ENCODE data around the gene CCDC87. TPM values are rescaled to one million over a fixed set of nuclear protein-coding genes. Genes with fewer than 3 reads are reported as not detected.
A peak's percentile ranks its signal among the peaks of the same experiment; 100 is the strongest.
"Not testable (repeated sequence)": the region's sequence is repeated elsewhere in the genome, so short reads cannot be mapped to it uniquely, and the experiment has no call there.

The CCDC87 gene
- total RNA-seq, 1 donor, result 0.27 TPM

DNA sequence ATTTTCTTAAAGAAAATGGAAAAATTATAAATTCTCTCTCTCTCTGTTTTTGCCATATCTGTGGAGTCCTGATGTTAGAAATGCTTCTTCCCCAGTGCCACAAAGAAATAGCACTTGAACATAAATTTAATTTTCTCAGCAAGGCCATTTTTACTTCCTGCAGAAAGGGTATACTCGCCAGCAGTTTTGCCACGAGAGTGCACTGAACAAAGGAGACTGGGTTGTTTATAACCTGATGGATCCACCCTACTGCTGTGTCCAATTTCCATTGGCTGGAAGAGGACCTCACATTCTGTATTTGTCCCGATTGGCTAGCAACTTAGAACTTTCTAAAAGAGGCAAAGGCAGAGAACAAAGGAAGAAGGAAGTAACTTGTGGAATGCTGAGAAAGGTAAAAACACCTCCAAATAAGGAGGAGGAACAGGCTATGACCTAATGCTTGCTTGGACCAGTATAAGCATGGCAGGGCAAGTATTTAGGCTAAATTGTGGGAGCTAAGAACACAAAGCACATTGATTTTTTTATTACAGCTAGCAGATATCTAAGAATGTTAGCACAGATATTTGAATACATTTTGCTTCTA lies 10.2 kb downstream of the CCDC87 start:
- not testable (repeated sequence) for DNase-seq (ENCODE audit: low read depth in 2 of 3, low spot score in 2 of 3)

DNA sequence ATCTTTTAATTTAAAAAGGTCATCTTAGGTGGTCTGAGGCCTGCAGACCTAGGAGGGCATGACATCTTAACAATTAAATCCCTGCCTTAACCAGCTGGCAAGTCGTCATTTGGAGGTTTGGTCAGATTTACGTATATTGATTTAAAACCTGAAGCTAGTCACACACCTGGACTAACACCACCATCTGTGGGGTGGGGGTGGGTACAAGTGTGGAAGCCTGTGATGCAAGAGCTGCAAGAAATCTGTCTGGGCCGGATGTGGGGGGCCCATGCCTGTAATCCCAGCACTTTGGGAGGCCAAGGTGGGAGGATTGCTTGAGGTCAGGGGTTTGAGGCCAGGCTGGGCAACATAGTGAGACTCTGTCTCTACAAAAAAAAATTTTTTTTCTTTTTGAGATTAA lies 11.6 kb downstream of the CCDC87 start:
- no peak for DNase-seq (ENCODE audit: low read depth in 2 of 3, low spot score in 2 of 3)

DNA sequence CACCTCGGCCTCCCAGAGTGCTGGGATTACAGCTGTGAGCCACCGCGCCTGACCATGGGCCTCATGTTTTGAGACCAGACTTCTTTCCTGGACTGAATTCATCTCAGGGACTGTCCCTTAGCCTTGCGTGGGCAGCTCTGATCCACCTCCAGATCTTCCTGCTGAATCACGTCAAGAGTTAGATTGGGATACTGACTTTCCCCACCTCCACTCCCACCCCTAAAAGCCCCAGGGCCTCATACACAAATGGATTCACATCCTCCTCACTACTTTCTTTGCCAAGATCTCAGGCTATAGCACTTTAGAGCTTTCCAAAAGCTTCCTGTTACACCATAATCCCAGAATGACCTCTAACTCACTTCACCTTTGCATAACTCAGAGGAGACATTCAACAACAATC lies 12.1 kb downstream of the CCDC87 start:
- DNase-seq (ENCODE audit: low read depth in 2 of 3, low spot score in 2 of 3), result no peak

DNA sequence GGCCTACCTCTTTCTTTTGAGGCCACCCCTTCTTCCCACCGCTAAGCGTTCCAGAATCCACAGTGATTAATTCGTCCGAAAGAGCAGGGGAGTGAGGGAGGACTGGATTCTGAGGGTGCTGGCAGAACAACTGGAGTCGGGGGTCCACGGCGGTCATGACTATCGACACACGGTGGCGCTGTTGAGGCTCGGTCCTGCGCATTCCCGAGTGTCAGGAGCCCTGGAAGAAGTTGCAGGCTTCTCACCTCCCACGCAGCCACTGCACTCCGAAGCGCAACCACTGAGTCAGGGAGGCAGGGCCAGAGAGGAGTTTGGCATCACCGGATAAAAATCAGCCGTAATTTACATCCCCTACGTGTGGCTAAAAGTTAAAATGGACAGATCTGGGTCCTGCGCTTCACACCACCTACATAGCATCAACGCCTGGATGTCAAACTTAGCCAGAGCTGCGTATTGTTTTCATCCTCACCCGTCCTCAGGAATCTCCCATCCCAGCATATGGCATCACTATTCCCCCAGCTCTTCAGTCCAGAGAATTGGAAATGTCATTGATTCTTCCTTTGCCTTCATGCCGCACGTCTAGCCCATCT lies 13.8 kb downstream of the CCDC87 start:
- DNase-seq (ENCODE audit: low read depth in 2 of 3, low spot score in 2 of 3), result peak; percentile 58 to 69 (median 64)

DNA sequence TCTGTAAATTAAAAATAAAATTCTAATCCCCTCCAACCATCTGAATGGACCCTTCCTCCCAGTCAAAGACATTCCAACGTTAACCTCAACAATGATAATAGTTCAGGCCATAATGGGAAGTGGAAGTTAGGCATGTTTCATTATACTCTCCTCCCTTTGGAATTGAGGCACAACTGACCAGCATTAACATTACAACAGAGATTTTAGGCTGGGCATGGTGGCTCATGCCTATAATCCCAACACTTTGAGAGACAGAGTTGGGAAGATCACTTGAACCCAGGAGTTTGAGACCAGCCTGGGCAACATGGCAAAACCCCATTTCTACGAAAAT lies 22.0 kb downstream of the CCDC87 start:
- no peak for DNase-seq (ENCODE audit: low read depth in 2 of 3, low spot score in 2 of 3)

DNA sequence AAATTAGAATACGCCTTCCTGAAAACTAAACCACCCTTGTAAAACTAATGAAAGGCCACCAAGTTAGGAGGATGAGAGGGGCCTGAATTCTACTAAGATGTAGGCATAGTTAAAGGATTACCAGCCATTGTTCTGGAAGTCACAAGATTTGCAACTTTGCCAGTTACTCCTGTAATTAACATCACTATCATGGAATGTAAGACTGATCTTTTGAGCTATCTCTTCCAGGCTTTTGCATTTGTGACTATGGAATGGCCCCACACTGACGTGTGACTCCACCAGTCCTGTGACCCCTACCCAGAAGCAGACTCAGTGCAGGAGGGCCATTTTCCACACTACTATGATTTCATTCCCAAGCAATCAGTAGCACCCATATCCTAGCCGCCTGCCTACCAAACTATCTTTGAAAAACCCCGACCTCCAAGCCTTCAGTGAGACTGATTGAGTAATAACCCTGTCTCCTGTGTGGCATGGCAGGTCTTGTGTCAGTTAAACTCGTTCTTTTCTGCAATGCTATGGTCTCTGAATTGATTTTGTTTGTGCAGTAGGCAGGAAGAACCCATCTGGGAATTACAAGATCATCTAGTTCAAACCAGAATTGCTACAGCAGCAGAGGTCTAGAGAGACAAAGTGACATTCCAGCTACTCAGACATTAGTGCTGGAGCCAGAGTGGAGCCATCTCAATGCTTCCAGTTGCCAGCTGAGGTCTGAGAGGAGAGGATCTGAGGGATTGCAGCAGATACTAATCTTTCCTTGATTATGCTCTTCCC lies 22.6 kb downstream of the CCDC87 start:
- no peak for DNase-seq (ENCODE audit: low read depth in 2 of 3, low spot score in 2 of 3)

DNA sequence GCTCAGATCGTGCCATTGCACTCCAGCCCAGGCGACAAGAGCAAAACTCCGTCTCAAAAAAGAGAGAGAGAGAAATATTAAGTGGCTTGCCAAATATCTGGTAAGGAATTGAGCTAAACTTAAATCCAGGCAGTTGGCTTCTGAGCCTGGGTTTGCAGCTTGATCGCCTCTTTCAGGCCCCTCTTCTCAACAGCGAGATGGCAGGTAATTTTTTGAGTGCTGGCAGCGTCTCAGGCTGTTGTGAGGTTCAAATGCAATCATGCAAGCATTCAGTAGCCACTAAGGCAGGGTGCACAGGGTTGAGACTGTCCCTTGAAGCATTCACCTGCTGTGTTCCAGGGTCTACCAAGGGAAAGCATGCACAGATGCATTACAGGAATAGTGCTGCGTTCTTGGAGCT lies 23.8 kb downstream of the CCDC87 start:
- no peak for DNase-seq (ENCODE audit: low read depth in 2 of 3, low spot score in 2 of 3)

DNA sequence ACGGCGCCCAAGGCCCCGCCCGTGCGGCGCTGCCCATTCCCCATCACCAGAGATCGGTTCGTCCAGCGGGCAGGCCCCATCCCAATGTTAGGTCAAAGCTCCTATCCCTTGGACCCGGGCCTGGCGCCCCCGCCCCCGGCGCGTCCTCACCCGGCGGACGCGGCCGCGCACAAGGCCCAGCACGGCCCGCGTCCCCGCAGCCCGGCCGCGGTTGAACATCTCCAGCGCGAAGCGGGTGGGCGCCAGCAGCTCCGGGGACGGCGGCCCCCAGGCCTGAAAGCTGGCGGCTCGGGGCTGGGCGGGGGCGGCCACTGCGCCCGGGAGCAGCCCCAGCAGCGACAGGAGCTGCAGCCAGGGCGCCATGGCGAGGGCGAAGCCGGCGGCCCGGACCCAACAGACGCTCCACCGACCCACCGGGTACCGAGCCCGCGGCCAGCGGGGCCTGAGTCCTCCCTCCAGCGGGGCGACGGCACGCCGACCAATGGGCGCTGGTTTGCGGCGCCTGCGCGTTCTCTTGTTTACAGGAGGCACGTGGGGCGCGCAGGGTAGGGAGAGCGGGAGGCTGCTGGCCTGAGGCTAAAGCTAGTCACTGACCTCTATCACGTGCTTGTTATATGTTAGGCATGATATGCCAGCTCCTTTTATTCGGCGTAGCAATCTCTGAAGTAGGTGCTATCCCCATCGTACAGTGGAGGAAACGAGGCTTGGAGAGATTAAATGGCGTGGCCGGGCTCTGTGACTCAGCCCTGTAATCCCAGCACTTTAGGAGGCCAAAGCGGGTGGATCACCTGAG lies 24.5 kb downstream of the CCDC87 start, which contains the start of gene CTSF:
Gene CTSF, minus strand, starts transcription at position 483 of the 793 bp plus-strand sequence. Its CDS starts 120 bp downstream, at position 363.
- DNase-seq (ENCODE audit: low read depth in 2 of 3, low spot score in 2 of 3), result peak in 2 of 3 donors; percentile 70 to 71

DNA sequence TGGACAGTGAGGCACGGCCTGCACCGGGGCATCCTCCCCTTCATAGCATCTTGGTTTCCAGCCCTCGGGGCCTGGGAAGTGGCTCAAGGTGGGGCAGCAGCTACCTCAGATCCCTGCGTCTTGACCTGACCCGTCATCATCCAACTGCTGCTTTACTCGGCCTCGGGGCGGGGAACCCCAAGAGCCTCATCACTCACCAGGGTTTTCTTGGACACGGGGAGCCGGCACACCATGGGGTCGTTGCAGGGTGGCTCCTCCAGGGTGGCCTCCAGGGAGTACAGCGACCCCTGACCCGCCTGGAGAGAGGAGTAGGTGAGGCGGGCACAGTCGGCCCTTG lies 25.1 kb downstream of the CCDC87 start:
- no peak for DNase-seq (ENCODE audit: low read depth in 2 of 3, low spot score in 2 of 3)

DNA sequence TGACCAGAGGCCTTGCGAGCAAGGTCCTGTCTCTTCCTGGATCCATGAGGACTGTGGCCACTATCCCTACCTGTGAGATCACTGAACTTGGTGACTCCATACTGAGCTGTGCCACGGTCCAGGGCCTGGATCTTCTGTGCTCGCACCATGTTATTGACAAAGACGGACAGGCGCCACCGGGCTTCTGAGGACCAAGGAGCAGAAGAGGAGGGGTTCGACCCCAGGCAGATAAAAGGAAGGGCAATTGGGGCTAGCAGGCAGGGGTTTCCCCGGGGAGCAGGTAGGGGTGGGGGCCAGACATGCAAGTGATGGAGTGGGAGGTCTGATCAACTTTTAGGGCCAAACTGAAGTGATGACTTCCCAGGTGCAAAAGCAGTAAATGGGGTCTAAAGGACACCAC lies 26.6 kb downstream of the CCDC87 start:
- no peak for DNase-seq (ENCODE audit: low read depth in 2 of 3, low spot score in 2 of 3)

DNA sequence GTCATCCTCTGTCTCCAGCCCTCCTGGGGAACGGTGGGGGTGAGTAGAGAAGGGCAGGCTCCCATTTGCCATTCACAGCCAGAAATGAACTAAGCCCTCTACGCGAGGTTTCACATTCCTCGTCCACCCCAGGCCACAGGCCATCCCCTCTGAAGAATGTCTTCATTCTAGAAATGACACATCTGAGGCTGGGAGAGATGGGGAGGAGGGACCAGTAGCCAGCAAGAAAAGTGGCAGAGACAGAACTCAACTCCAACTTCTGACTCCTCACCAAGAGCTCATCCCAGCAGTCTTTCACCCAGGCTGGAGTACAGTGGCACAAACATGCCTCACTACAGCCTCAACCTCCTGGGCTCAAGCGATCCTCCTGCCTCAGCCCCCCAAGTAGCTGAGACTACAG lies 27.9 kb downstream of the CCDC87 start:
- DNase-seq (ENCODE audit: low read depth in 2 of 3, low spot score in 2 of 3), result no peak

DNA sequence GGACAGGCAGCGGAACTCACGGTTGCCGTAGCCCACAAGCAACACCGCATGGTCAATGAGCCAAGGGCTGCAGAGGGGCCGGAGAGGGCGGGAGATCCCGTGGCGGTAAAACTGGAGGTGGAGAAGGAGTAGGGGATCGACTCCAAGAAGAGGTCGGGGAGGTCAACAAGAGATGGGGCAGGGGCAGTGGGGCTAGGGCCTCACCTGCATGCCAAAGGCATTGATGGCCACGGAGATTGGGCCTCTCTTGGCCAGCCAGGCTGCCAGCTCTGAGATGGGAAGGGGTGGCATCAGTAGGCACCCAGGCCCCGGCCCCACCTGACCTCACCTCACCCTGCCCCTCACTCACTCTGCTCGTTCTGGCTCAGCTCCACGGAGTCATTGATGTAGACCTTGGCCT lies 28.3 kb downstream of the CCDC87 start:
- DNase-seq (ENCODE audit: low read depth in 2 of 3, low spot score in 2 of 3), result no peak

DNA sequence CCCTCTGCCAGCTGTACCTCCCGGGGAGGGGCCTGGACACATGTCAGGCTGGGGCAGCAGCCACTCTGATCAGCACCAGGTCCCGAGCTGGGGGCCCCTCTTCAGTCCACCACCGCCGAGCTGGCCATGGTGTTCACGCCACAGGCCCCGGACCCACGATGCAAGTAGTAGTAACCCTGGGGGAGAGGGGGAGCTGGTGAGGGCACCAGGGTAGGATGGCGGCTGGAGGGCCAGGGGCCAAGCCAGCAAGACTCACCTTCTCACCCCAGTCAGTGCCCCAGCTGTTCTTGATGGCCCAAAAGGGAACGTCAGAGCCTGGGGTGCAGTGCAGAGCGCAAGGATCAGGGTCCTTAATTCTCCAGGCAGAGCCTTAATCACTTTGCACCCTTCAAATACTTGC lies 29.0 kb downstream of the CCDC87 start:
- no peak for DNase-seq (ENCODE audit: low read depth in 2 of 3, low spot score in 2 of 3)

DNA sequence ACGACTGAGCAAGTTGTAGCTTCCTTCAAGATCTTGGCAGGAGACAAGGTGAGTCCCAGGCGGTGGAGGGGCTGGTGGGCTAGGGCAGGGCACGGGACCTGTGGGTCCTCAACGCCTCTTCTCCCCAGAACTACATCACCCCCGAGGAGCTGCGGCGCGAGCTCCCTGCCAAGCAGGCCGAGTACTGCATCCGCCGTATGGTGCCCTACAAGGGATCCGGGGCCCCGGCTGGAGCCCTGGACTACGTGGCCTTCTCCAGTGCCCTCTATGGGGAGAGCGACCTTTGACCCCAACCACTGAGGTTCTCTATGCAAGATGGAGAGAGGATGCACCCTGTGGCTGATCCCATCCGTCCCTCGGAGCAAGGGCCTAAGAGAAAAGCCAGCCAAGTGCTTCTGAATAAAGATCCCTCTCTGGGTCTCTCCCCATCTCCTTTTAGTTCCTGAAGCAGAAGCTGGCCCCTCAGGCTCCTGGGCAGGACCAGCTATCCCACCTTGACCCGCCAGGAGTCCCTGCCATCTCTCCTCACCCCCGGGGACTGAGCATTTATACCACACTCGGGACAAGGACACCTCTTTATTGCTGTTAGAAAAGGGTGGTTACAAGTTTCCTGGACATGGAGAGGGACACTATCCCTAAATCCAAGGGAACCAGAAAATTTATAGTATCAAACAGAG lies 29.8 kb downstream of the CCDC87 start:
- DNase-seq (ENCODE audit: low read depth in 2 of 3, low spot score in 2 of 3), result no peak

DNA sequence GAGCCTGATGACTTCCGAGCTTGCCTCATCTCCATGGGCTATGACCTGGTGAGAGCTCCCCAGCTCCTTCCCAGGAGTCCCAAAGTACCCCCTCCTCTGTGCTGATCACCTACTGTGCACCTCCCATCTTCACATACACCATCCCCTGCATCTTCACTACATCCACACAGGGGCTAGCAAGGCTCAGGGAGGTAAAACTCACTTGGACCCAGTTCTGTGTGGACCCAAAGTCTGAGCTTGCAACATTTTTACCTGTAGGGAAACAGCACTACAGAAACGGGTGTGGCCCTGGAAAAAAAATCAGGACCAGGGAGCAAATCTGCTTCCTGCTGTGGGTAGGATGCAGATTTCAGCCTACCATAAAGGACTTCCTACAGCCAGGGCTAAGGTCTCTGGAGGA lies 30.6 kb downstream of the CCDC87 start:
- DNase-seq (ENCODE audit: low read depth in 2 of 3, low spot score in 2 of 3), result no peak

DNA sequence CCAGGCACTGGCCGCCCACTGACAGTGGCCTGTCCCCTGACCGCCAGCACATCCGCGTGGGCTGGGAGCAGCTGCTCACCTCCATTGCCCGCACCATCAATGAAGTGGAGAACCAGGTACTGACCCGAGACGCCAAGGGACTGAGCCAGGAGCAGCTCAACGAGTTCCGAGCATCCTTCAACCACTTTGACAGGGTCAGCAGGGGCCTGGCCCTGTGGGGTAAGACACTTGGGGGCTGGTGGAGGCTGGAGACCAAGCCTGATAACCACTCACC lies 31.0 kb downstream of the CCDC87 start:
- no peak for DNase-seq (ENCODE audit: low read depth in 2 of 3, low spot score in 2 of 3)

DNA sequence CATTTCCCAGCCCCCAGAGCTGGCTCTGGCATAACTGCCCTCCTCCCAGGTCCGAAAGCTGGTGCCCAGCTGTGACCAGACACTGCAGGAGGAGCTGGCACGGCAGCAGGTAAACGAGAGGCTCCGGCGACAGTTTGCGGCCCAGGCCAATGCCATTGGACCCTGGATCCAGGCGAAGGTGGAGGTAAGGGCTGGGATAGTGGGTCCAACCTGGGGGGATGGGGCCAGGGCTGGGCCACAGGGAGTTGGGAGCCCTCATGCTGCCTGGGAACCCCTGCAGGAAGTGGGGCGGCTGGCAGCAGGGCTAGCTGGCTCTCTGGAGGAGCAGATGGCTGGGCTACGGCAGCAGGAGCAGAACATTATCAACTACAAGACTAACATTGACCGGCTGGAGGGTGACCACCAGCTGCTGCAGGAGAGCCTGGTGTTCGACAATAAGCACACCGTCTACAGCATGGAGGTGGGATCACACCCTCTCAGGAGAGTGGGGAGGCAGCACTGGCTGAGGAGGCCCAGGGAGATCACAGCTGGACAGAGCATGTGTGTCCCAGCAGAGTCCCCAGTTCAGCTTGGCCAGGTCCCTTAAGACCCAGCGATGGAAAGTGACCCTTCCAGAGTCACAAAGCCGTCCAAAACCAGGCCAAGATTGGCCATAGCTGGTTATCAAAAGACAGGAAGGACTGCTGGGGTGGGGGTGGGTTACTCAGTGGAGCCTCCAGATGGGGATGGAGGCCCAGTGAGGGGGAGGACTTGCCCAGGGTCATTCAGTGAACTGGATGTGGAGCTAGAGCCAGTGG lies 31.5 kb downstream of the CCDC87 start:
- no peak for DNase-seq (ENCODE audit: low read depth in 2 of 3, low spot score in 2 of 3)

DNA sequence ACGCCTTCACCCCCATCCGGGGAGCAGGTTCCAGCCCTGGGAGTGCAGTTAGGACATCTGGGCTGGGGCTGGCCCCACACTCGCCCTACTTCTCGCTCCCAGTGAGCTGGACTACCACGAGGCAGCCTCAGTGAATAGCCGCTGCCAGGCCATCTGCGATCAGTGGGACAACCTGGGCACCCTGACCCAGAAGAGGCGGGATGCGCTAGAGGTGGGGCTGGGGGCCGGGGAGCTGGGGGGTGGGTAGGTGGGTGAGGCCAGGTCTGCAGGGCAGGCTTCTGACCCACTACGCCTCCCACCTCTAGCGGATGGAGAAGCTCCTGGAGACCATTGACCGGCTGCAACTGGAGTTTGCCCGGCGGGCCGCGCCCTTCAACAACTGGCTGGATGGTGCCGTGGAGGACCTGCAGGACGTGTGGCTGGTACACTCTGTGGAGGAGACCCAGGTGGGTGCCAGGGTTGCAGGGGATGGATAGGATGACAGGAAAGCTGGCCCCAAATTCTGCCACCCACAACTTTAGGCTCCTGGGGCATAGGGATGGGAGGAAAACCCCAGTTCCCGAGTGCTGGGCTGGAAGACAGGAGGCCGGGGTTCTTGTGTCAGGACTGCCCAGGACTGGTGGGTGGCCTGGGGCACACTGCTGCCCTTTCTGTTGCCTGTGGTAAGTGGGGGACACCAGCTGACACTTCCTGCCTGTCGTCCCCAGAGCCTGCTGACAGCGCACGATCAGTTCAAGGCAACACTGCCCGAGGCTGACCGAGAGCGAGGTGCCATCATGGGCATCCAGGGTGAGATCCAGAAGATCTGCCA lies 32.8 kb downstream of the CCDC87 start:
- no peak for DNase-seq (ENCODE audit: low read depth in 2 of 3, low spot score in 2 of 3)

DNA sequence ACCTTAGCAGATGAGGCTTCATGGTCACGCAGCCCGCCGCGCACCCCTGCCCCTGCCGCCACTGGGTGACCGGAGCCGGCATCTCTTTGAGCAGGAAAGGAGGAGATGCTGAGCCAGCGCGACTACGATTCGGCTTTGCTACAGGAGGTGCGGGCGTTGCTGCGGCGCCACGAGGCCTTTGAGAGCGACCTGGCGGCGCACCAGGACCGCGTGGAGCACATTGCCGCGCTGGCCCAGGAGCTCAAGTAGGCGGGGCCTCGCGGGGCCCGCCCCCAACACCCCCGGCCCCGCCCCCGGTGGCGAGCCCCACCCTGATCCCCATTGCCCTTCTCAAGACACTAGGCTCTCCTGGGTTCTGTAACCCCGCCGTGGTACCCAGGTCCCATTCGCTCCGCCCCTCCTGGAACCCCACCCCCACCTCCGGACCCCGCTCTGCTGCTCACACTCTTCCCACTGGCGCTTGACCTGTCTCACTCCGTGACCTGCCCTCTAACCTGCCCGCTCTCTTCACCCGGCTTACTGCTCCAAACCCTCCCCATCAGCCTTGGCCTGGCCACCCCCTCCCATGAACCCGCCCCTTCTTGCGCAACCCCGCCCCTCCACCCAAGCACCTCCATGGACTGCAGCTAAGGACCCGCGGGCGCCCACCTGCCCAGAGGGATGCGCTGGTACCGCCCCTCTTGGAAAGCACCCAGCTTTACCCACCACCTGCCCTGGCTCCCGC lies 33.6 kb downstream of the CCDC87 start:
- peak in 2 of 3 donors; percentile 47 to 49 for DNase-seq (ENCODE audit: low read depth in 2 of 3, low spot score in 2 of 3)
